HPDE6-E6E7 (cell line): ENCODE data around the gene DIABLO.
"Not testable (repeated sequence)": the region's sequence is repeated elsewhere in the genome, so short reads cannot be mapped to it uniquely, and the experiment has no call there.

Source experiments
- DNase-seq: peaks from one replicate; pipeline ENCODE4 v3.0.0; 2011; ENCODE audit warnings: missing footprints; ENCODE audit errors: extremely low spot score

The DIABLO gene

GRCh38 chr12:122208073-122208820 lies 17.6 kb downstream of the DIABLO start:
- no peak for DNase-seq

- no peak for DNase-seq
Measured at GRCh38 chr12:122207391-122207790, 18.5 kb downstream of the DIABLO start.

GRCh38 chr12:122206976-122207375 lies 18.9 kb downstream of the DIABLO start:
- DNase-seq, result no peak

GRCh38 chr12:122206111-122206881 lies 19.6 kb downstream of the DIABLO start:
- DNase-seq, result no peak

GRCh38 chr12:122205053-122205925 lies 20.6 kb downstream of the DIABLO start:
- no peak for DNase-seq

GRCh38 chr12:122204167-122205052 lies 21.4 kb downstream of the DIABLO start:
- no peak for DNase-seq

GRCh38 chr12:122203301-122204166 lies 22.3 kb downstream of the DIABLO start, which contains the start of gene B3GNT4:
B3GNT4 (plus strand) TSS chr12:122203709; CDS start chr12:122204619, 910 bp downstream.
- DNase-seq, result peak; percentile 84

- not testable (repeated sequence) for DNase-seq
Measured at GRCh38 chr12:122202811-122203210, 23.0 kb downstream of the DIABLO start.

- no peak for DNase-seq
Measured at GRCh38 chr12:122202017-122202416, 23.8 kb downstream of the DIABLO start.

GRCh38 chr12:122201381-122201780 lies 24.5 kb downstream of the DIABLO start:
- no peak for DNase-seq

GRCh38 chr12:122200541-122201175 lies 25.2 kb downstream of the DIABLO start:
- no peak for DNase-seq

GRCh38 chr12:122199484-122200355 lies 26.1 kb downstream of the DIABLO start:
- DNase-seq, result no peak

- DNase-seq, result no peak
Measured at GRCh38 chr12:122197612-122197966, 28.3 kb downstream of the DIABLO start.

- no peak for DNase-seq
Measured at GRCh38 chr12:122195405-122195804, 30.4 kb downstream of the DIABLO start.

GRCh38 chr12:122194804-122195203 lies 31.0 kb downstream of the DIABLO start:
- DNase-seq, result no peak

GRCh38 chr12:122192441-122192840 lies 33.4 kb downstream of the DIABLO start:
- DNase-seq, result no peak

- peak; percentile 74 for DNase-seq
Measured at GRCh38 chr12:122190842-122191668, 34.8 kb downstream of the DIABLO start.
